ENCODE data around the gene ATRNL1.

The ATRNL1 gene

DNA sequence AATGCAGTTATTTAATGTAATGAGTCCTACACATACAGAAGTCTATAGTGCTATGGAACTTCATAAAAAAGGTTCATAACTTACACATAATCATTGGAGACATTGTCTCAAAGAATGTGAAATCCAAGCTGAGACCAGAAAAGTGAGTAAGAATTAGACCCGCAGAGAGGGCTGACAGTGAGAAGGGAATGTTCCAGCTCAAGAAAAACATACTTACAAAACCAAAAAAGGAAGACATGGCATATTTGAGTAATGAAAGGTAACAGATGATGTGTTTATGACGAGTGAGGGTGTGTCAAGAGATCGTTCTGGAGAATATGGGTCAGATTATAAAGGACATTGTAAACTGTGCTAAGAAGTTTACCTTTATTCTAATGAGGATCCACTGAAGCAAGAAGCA is 566.5 kb downstream of the ATRNL1 start:
- Histone ChIP-seq H3K4me1 (ENCODE audit: insufficient read depth, low read length) (no peaks in the 10 kb centered on the region), H3K36me3 (ENCODE audit: insufficient read depth, low read length) (no peaks in the 10 kb centered on the region), H3K4me2 (ENCODE audit: insufficient read depth, low read length) (no peak overlapping the region), H3K27me3 (ENCODE audit: insufficient read depth, low read length, poor library complexity) (no peaks in the 10 kb centered on the region), H3K9ac (ENCODE audit: low read depth, low read length) (no peak overlapping the region), H3K27ac (ENCODE audit: low read length) (no peak overlapping the region), H3K9me3 (ENCODE audit: insufficient read depth, low read length, severe bottlenecking) (no peaks in the 10 kb centered on the region), H2AFZ (ENCODE audit: low read depth, low read length) (no peak overlapping the region), H3K79me2 (ENCODE audit: insufficient read depth, low read length) (no peaks in the 10 kb centered on the region), H4K20me1 (ENCODE audit: insufficient read depth, low read length) (no peaks in the 10 kb centered on the region), H3K4me3 (ENCODE audit: low read depth in 1 of 2, low read length in 2 of 2) (no peak overlapping the region)
- DNase-seq (no peak), ATAC-seq (ENCODE audit: insufficient read depth, low read depth) (no peak)
- no peak for TF ChIP-seq EZH2 (IDR thresholded peaks at IDR 0.05; ENCODE audit: borderline replicate concordance, low read depth, low read length, severe bottlenecking)
- no peak for TF ChIP-seq CTCF (IDR thresholded peaks at IDR 0.05; ENCODE audit: borderline replicate concordance, extremely low read depth, low read length, poor library complexity, severe bottlenecking)

GRCh38 chr10:115660391-115660790 is 567.2 kb downstream of the ATRNL1 start:
- TF ChIP-seq EZH2 (IDR thresholded peaks at IDR 0.05; ENCODE audit: borderline replicate concordance, low read depth, low read length, severe bottlenecking) (no peak), CTCF (IDR thresholded peaks at IDR 0.05; ENCODE audit: borderline replicate concordance, extremely low read depth, low read length, poor library complexity, severe bottlenecking) (no peak)
- Histone ChIP-seq H2AFZ (ENCODE audit: low read depth, low read length) (no peak overlapping the region), H3K27me3 (ENCODE audit: insufficient read depth, low read length, poor library complexity) (no peaks in the 10 kb centered on the region), H3K9me3 (ENCODE audit: insufficient read depth, low read length, severe bottlenecking) (no peaks in the 10 kb centered on the region), H3K27ac (ENCODE audit: low read length) (no peak overlapping the region), H3K79me2 (ENCODE audit: insufficient read depth, low read length) (no peaks in the 10 kb centered on the region), H3K4me1 (ENCODE audit: insufficient read depth, low read length) (no peaks in the 10 kb centered on the region), H3K9ac (ENCODE audit: low read depth, low read length) (no peak overlapping the region), H3K4me2 (ENCODE audit: insufficient read depth, low read length) (no peak overlapping the region), H3K4me3 (ENCODE audit: low read depth in 1 of 2, low read length in 2 of 2) (no peak overlapping the region), H4K20me1 (ENCODE audit: insufficient read depth, low read length) (no peaks in the 10 kb centered on the region), H3K36me3 (ENCODE audit: insufficient read depth, low read length) (no peaks in the 10 kb centered on the region)
- ATAC-seq (ENCODE audit: insufficient read depth, low read depth) (no peak), DNase-seq (no peak)

GRCh38 chr10:115662422-115662821 is 569.3 kb downstream of the ATRNL1 start:
- no peak overlapping the region for H3K9ac ChIP-seq (ENCODE audit: low read depth, low read length)
- no peak for TF ChIP-seq CTCF (IDR thresholded peaks at IDR 0.05; ENCODE audit: borderline replicate concordance, extremely low read depth, low read length, poor library complexity, severe bottlenecking)
- no peak for TF ChIP-seq EZH2 (IDR thresholded peaks at IDR 0.05; ENCODE audit: borderline replicate concordance, low read depth, low read length, severe bottlenecking)
- no peak overlapping the region for H2AFZ ChIP-seq (ENCODE audit: low read depth, low read length)
- no peaks in the 10 kb centered on the region for H3K4me1 ChIP-seq (ENCODE audit: insufficient read depth, low read length)
- DNase-seq (no peak), ATAC-seq (ENCODE audit: insufficient read depth, low read depth) (no peak)
- H3K36me3 ChIP-seq (ENCODE audit: insufficient read depth, low read length): no peaks in the 10 kb centered on the region
- H3K27ac ChIP-seq (ENCODE audit: low read length): no peak overlapping the region
- H4K20me1 ChIP-seq (ENCODE audit: insufficient read depth, low read length): no peaks in the 10 kb centered on the region
- no peaks in the 10 kb centered on the region for H3K9me3 ChIP-seq (ENCODE audit: insufficient read depth, low read length, severe bottlenecking)
- H3K27me3 ChIP-seq (ENCODE audit: insufficient read depth, low read length, poor library complexity): no peaks in the 10 kb centered on the region
- H3K4me2 ChIP-seq (ENCODE audit: insufficient read depth, low read length): no peak overlapping the region
- no peak overlapping the region for H3K4me3 ChIP-seq (ENCODE audit: low read depth in 1 of 2, low read length in 2 of 2)
- H3K79me2 ChIP-seq (ENCODE audit: insufficient read depth, low read length): no peaks in the 10 kb centered on the region

DNA sequence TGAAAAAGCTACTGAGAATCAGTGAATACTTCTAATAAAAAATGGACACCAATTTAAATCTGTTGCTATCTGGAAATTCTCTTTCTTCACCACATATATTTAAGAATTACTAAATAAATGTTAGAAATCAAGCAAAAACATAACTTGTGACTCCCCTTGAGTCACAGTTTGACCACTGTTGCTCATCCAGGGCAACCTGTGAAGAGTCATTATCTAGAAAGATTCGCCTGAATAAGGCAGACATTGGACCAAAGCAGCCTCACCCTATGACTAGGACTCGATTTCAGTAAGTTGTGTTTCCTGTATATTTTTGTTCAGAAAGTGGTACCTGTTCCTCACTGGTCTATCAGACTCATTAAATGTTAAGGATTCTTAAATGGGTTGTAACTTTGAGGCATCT is 572.4 kb downstream of the ATRNL1 start:
- Histone ChIP-seq H3K27ac (ENCODE audit: low read length) (no peak overlapping the region), H3K36me3 (ENCODE audit: insufficient read depth, low read length) (no peaks in the 10 kb centered on the region), H3K27me3 (ENCODE audit: insufficient read depth, low read length, poor library complexity) (no peaks in the 10 kb centered on the region), H4K20me1 (ENCODE audit: insufficient read depth, low read length) (no peaks in the 10 kb centered on the region), H3K79me2 (ENCODE audit: insufficient read depth, low read length) (no peaks in the 10 kb centered on the region), H3K4me3 (ENCODE audit: low read depth in 1 of 2, low read length in 2 of 2) (no peak overlapping the region), H3K9ac (ENCODE audit: low read depth, low read length) (no peak overlapping the region), H3K4me1 (ENCODE audit: insufficient read depth, low read length) (no peaks in the 10 kb centered on the region), H2AFZ (ENCODE audit: low read depth, low read length) (no peak overlapping the region), H3K9me3 (ENCODE audit: insufficient read depth, low read length, severe bottlenecking) (no peaks in the 10 kb centered on the region), H3K4me2 (ENCODE audit: insufficient read depth, low read length) (no peak overlapping the region)
- no peak for TF ChIP-seq CTCF (IDR thresholded peaks at IDR 0.05; ENCODE audit: borderline replicate concordance, extremely low read depth, low read length, poor library complexity, severe bottlenecking)
- TF ChIP-seq EZH2 (IDR thresholded peaks at IDR 0.05; ENCODE audit: borderline replicate concordance, low read depth, low read length, severe bottlenecking): no peak
- ATAC-seq (ENCODE audit: insufficient read depth, low read depth) (no peak), DNase-seq (no peak)
